Right lobe of liver (tissue), 4 donors: ENCODE data around the gene NR6A1.

Experiments
- POLR2A ChIP-seq: fragments of 450-650 bp; IDR thresholded peaks from one replicate; pipeline ENCODE4 v1.6.1; 2017; ENCODE audit warnings: antibody characterized with exemption, mild to moderate bottlenecking
- TF ChIP-seq, protein P1 (sequence below), 4 donors: fragments of 200-600 bp in 3 of 4; fragments of 450-650 bp in 1 of 4; IDR thresholded peaks; one replicate each; pipeline versions ENCODE4 v1.5.1 to v1.8.0; 2016 to 2022; ENCODE audit warnings: antibody characterized with exemption in 4 of 4, mild to moderate bottlenecking in 2 of 4
- donor health status: DM: no; HTN: no; CAD: no.
- donor health status: DM: no; HTN: no; CAD: no.
- donor health status: DM: no; HTN: yes; CAD: no.

GRCh38 chr9:124615100-124615742, 155.9 kb downstream of the NR6A1 start:
- TF ChIP-seq, protein P1, sequence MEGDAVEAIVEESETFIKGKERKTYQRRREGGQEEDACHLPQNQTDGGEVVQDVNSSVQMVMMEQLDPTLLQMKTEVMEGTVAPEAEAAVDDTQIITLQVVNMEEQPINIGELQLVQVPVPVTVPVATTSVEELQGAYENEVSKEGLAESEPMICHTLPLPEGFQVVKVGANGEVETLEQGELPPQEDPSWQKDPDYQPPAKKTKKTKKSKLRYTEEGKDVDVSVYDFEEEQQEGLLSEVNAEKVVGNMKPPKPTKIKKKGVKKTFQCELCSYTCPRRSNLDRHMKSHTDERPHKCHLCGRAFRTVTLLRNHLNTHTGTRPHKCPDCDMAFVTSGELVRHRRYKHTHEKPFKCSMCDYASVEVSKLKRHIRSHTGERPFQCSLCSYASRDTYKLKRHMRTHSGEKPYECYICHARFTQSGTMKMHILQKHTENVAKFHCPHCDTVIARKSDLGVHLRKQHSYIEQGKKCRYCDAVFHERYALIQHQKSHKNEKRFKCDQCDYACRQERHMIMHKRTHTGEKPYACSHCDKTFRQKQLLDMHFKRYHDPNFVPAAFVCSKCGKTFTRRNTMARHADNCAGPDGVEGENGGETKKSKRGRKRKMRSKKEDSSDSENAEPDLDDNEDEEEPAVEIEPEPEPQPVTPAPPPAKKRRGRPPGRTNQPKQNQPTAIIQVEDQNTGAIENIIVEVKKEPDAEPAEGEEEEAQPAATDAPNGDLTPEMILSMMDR (IDR thresholded peaks at IDR 0.05), result no peak
- TF ChIP-seq POLR2A, result no peak
